NCI-H2081 treated with DMSO at 0.1 percent for 48 hours (cell line): ENCODE results near the gene RBM19.
"Not testable (repeated sequence)": the region's sequence is repeated elsewhere in the genome, so short reads cannot be mapped to it uniquely, and the experiment has no call there.

Experiments used
- DNase-seq: peaks from one replicate; lab custom pipeline; 2025; lab: John Stamatoyannopoulos, UW

RBM19 gene

DNA sequence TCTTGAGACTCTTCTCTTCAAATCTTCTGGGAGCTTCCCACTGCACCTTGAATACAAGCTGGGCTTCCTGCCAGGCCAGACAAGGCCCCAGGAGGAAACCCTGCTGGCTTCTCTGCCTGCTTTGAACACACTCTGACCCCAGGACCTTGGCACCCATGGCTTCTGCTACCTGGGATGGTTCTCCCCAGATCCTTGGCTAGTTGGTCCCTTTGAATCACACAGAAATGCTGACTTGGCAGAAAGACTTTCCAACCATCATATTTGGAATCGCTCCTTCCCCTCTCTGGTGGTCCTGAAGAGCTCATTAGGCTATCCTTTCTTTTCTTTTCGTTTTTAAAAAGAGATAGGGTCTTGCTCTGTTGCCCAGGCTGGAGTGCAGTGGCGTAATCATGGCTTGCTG, 132.7 kb downstream of the RBM19 start:
- DNase-seq, result no peak

DNA sequence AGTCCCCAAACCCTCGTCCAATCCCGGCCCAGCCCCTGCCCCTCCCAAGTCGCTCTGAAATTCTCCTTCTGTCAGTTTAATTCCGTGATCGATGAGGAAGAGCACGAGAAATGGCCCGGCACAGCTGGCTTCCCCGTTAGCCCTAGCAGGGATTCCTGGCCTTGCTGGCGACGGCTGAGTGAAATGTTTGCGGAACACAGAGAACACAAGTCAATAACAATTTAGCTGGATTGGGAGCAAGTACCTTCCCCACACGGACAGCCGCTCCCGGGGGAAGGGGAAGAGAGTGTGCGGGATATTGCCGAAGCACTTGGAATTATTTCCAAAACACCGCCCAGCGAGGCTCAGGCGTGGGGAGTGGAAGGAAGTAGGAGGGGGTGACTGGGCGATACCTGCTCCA, 134.6 kb downstream of the RBM19 start:
- no peak for DNase-seq

DNA sequence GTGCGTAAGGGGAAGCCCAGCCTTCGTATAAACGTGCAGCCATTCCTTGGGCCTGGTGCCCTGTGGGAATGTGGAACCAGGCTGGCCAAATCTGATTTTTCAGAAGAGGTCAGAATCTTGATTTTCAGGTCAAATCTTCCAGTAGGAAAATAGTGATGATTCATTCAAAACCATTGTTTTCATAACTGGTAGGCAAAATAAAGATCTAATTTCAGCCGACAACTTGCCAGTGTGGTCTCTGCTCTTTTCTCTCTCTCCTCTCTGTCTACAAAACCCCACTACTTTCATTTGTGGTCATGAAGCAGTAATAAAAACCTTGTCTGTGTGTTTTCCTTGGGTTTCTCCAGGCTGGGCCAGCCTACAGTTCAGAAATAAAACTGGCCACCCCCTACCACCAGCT, 135.1 kb downstream of the RBM19 start:
- DNase-seq, result no peak

DNA sequence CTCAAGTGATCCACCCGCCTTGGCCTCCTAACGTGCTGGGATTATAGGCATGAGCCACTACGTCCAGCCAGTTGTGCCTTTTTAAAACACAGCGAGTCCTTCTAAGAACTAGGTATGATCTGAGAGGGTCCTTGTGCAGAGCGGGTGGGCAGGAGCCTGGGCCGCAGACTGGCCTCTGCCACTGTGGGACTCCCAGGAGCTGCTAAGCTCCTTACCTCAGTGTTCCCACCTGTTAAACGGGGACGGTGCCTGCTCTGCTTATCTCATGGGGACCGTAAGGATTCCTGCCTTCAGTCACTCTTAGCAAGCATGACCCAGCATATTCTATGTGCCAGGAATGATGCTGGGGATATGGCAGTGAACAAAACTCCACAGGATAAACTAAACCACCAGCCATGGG, 136.9 kb downstream of the RBM19 start:
- no peak for DNase-seq

DNA sequence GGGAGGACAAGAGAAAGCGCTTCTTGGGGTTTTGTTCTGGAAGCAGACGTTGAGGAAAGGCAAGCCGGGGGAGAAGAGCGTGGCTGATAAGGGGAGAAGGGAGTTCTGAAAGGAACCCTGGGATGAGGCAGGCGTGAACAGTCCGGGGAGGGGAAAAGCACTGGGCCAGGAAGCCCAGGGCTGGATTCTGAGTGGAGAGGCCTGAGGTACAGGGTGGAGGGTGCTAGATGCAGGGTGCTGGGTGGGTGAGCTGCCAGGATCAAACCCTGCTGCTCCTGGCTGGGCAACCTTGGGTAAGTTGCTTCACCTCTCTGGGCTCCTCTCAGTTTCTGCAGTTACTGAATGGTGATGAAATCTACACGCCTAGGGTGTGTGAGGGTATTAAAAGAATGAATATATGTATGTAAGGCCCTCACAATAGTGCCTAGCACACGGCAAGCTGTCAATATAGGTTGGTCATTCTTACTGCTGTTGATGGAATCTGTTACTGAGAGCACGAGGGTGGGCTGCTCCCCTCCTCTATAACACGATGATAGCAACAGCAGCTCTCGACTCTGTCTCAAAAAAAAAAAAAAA, 138.5 kb downstream of the RBM19 start:
- DNase-seq, result no peak

DNA sequence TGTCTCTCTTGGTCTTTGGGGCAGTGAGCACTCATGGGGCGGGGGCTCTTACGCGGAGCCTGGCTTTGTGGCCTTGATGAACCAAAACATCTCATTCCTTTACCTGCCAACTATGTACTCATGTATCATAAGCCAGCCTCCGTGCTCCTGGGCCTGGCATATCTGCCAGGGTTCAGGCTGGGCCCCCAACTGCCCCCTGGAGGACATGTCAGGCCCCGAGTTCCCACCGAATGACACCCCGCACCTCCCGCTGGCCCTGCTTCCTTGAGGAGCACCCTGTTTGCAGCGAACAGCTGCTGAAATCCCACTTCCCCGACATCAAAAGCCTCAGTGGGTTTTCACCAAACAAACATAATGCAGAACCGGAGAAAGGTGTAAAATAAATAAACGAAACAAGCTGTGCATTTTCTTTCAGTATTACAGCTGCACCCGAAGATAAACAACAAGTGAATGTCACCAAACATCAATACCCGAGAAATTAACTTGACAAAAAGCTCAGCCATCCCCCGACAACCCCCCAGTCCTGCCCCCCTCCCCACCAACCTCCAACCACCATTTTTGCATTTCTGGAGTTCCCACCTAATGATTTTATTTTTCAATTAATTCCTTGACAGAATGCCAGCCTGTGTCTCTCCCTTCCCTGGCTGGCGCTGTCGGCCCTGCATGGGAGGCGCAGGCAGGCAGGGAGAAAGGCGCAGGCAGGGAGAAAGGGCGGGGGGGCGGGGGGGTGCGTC, 139.2 kb downstream of the RBM19 start:
- DNase-seq, result no peak

DNA sequence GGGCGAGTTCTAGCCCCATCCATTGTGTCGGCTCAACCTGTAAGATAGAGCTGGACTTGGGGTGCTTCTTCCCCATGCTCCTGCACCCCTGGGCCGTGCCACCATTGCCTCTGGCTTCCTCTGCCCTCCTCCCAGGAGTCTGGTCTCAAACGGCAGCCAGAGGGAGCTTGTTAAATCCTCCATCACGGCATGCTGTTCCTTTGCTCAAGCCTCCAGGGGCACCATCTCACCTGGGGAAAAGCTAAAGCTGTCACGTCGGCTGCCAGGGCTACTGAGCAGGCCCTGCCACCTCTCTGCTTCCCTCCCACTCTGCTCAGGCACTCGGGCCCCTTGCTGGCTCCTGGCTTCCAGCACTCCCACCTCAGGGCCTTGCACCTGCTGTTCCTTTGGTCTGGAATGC, 140.4 kb downstream of the RBM19 start:
- DNase-seq, result no peak

DNA sequence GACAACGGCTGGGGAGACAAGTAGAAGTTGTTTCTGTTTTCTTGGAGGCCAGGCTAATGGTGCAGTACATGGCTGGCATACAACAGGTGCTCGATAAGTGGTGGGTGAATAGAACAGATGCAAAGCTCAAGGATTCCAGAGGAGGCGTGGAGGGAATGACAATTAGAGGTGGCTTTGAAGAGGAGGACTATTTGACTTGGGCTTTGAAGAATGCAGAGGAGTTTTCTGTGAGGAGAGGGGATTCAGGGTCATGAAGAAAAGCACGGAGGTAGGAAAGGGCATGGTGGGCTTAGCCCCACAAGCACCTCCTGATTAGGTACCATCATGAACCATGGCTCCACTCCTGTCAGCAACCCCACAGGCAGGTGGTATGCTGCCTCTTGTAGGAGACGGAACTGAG, 142.3 kb downstream of the RBM19 start:
- no peak for DNase-seq

DNA sequence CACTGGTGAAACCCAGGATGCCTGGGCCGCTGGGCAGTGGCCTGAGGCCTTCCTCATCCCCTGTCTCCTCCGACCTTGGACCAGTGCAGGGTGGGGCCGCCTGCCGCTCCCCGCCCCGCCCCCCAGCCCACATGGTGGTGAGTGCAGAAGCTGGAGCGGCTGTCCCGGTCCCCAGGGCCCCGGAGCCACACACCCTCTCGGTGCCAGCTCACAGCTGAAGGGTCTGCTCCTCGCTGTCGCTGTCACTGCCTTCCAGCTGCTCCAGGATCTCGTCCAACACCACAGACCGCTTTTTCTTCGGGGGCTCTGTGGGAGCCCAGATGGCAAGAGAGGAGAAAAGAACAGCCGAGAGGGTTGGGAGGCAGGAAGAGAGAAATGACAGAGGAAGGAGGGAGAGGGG, 143.1 kb downstream of the RBM19 start:
- no peak for DNase-seq

DNA sequence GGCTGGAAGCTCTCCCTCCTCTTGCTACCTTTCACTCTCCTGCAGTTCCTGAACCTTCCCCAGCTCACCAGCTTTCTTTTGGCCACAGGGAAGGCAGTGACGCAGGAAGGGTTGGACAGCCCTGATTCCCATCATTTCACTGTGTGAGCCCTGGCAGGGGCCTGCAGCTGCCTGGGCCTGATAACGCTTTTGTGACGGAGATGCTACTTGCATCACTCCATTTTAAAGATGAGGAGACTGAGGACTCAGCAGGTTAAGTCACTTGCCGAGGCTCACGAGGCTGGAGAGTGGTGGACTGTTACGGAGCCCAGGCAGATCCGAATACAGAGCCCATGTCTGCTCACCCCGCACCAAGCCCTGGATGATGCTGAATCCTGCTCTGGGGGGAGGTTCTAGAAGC, 145.3 kb downstream of the RBM19 start:
- no peak for DNase-seq

DNA sequence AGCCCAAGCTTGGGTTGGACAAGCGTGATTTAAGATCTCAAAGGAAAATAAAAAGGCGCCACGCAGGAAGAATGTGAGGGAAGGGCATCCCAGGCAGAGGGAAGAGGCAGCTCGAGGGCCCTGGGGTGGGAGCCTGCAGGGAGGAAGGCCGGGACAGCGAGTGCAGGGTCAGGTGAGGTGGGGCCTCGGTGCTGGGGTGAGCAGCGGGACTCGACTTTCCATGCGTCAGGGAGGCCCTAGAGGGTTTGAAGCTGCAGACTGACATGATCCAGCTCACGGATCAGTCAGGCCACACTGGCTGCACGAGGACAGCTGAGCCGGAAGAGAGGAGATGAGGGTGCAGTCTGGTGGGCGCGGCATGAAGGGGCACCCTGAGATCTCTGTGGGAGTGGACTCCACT, 145.8 kb downstream of the RBM19 start:
- no peak for DNase-seq

DNA sequence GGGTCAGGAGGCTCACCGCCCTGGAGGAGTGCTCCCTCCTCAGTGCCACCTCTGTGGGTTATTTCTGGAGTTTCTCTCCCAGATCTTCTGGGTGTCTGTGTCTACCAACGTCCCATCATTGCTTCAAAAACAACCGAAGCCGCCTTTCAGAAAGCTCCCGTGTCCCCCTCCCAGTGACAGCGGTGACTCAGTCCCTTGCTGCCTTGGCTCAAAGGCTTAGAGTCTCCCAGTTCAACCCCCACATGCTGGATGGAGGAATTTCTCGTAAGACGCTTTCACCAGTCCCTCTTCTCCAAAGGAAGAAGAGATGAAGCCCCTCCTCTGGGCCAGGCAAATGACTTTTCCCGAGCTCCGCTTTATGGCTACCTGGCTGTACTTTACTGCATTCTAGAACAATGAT, 146.6 kb downstream of the RBM19 start:
- no peak for DNase-seq

DNA sequence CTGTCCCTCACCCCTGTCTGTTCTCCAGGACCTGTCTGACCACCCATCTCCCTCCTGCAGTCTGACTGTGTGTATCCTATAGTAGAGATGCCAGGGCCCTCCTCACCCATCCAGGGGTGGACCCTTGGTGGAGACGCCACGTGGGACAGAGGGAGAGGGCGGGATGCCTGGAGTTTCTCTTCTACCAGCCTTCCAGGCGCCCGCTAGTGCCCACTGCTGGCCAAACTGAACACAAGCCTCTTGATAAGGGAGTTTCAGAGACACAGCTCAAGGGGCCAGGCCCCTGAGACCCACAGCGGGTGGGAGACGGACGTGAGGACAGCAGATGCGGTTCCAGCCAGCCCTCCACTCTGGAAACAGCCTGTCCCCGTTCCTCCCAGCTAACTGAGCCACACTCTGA, 147.3 kb downstream of the RBM19 start:
- DNase-seq, result no peak

DNA sequence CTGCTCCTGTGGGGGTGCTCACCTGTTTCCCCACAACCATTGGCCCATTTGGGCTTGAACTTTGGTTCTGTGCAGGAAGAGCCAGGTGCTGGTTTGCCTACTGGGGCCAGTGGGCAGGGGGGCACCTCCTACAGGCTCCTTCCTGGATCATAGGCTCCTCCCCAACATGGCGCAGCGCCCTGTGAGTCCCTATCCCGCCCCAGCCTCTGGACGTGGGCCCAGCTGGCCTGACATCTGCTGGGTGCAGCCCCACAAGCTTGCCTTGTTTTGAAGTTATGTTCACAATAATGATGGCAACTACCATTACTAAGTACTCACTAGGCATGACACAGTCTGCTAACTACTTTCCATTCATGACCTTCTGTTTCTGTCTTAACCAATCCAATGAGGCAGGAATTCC, 147.8 kb downstream of the RBM19 start:
- DNase-seq, result no peak

DNA sequence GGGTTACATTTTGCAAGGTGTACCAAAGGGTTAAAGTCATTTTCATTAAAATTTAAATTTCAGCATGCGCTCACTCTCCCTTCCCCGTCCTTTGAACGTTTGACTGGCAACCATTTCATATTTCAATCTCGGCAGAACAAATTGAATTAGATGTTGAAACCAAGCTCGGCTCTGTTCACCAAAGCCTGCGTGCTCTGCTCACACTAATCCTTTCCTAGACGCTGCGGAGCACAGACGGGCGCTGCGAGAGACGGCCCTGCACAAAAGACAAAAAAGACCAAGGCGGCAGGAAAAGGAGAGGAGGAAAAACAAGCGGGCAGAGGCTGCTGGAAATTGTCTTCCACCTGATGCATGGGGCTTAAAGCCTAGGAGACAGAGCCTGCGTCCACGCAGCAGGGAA, 149.3 kb downstream of the RBM19 start:
- DNase-seq, result no peak

DNA sequence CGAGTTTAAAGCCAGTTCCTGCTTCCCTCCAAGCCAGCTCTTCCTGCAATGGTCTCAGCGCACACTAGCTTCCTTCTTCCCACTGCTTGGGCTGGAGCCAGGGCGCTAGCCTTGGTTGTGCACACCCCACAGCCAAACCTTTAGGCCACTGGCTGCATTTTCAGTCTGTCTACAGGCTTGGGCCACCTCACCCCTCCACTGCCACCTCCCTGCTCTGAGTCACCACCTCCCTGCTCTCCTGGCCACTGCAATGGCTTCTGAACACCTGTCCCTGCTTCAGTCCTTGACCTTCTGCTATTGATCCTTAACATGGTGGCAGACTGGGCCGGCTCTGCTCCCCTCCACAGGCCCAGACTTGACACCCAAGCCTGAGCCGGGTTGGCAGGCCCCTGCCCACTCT, 151.1 kb downstream of the RBM19 start:
- no peak for DNase-seq

DNA sequence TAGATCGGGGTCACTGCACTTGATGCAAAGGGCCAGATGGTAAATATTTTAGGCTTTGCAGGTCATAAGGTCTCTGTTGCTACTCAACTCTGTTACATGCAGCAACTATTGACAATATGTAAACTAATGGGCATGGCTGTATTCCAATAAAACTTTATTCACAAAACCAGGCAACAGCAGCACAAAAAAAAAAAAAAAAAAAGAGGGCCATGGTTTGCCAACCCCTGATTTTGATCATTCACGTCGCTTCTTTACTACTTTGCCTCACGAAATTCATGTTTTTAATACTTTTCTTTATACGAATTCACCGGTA, 152.9 kb downstream of the RBM19 start:
- DNase-seq, result no peak

DNA sequence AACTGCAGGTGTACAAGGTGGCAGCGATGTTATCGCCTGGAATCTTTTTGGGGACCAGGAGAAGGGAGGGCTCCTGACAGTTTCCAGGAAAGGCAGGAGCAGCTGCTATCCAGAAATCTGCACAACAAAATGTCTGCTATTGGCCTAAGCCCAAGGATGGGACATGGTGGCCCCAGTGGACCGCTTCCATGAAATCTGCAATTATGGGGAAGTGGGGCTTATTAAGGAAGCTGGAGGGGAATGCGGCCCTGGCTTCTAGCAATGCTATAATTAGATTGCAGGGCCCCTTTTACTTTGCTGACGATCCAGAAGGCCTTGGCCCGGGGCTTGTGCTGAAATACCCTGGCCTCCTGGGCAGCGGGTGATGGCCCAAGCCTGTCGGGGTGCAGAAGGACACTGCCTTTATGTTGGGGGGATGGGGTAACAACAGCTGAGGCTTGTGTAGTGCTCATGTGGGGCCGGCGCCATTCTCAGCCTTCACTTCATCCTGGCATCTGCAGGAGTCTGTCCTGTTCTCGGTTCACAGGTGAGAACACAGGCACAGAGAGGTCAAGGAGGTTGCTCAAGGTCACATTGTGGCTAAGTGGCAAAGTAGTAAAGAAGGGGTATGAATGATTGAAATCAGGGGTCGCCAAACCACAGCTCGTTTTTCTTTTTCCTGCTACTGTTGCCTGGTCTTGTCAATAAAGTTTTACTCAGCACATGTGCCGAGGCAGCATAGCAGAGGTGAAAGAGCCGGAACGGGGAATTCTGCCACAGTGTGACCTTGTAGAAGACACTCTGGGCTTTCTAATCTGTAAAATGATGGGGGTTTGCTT, 153.5 kb downstream of the RBM19 start:
- DNase-seq, result no peak

DNA sequence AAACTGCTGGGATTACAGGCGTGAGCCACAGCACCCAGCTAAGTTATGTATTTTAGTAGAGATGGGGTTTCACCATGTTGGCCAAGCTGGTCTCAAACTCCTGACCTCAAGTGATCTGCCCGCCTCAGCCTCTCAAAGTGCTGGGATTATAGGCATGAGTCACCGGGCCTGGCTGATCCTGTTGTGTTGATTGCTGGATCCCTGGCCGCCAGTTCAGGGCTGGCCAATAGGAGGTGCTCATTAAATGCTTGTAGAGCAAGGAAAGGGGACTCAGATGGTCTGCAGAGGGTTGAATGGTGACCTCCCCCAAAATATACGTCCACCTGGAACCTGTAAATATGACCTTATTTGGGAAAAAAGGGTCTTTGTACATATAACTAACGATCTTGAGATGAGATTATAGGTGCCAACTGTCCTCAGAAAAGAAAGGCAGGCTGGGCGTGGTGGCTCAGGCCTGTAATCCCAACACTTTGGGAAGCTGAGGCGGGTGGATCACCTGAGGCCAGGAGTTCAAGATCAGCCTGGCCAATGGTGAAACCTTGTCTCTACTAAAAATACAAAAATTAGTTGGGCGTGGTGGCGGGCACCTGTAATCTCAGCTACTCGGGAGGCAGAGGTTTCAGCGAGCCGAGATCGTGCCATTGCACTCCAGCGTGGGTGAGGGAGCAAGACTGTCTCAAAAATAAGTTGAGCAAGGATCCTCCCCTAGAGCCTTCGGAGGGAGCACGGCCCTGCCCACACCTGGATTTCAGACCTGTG, 156.5 kb downstream of the RBM19 start:
- not testable (repeated sequence) for DNase-seq

DNA sequence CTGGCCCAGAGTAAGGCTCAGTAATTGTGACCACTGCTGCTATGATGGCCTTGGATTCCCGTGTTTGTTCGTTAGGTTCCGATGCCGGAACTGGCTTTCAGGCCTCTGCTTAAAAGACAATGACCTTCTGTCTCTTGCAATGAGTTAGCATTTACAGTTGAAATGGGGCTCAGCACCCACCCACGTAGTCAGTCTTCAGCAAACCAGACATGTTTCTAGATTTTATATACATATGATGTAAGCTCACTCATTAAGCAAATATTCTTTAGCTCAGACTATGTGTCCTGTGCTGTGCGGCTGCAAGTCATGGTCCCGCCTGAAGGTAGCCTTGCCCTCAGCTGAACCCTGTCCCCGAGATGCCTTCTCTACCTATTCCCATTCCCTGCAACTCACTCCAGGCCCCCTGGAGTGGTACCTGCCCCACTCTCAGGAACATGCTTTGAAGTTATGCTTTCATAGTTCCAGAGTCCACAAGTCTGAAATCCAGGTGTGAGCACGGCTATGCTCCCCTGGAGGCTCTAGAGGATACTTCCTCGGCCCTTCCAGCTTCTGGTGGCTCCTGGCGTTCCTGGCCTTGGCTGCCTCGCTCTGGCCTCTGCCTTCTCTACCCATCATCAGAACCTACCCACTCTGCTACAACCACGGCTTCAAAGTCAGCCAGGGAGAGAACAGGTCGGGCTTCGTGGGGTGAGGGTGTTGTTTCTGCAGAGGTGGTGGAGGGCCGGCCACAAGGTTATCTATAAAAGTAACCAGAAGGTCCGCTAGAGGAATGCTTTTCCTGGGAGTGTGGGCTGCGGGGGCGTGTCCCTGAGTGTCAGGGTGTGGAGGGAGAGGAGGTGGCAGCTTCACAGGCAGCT, 157.8 kb downstream of the RBM19 start:
- DNase-seq, result no peak

DNA sequence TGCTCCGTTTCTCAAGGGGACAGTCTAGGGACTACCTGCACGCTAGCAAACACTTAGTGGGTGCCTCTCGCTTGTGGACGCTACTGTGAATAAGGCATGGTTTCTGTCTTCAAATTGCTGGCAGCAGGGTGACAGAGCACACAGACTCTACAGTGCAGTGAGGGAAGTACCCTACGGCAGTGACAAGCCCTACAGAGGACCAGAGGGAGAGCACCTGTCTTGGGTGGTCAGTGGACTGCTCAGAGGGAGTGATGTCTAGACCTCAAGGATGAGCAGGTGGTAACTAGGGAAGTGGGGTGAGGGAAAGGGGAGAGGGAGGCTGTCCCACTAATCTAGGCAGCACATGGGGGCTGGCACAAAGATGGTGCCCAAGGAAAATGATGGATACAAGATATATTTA, 160.5 kb downstream of the RBM19 start:
- no peak for DNase-seq
